Lower leg skin (tissue), 4 donors: ENCODE data around the gene EHMT1. TPM values are rescaled to one million over a fixed set of nuclear protein-coding genes. Genes with fewer than 3 reads are reported as not detected.

ENCODE experiments used
- DNase-seq, 2 donors: peaks; one replicate each; pipeline ENCODE4 v3.0.0-alpha.2; 2019; ENCODE audit warnings: low spot score in 2 of 2
- H3K4me3 ChIP-seq: fragments of 200-600 bp; sonication (generic); 2 replicates; pipeline ENCODE4 v1.5.1; 2017; ENCODE audit warnings: mild to moderate bottlenecking, low read depth; ENCODE audit not compliant: poor library complexity, severe bottlenecking
- POLR2A ChIP-seq, 2 donors: fragments of 450-650 bp; IDR thresholded peaks; one replicate each; pipeline ENCODE4 v1.6.1; 2016 to 2017; ENCODE audit warnings: antibody characterized with exemption in 2 of 2, mild to moderate bottlenecking in 1 of 2, moderate library complexity in 1 of 2
- WGBS, 2 donors: methylation state at CpG; one replicate each; pipeline ENCODE4 v1.1.5; 2018; 5-methylcytosine and 5-hydroxymethylcytosine counted together
- intact Hi-C: fragments of 100-400 bp; cut with DNase I; formaldehyde crosslinking; loops from one replicate; pipeline ENCODE4 v1.15.0; 2023; ENCODE audit warnings: low total_unique reads
- total RNA-seq, 4 donors: library from RNA; depleted of rRNA; stranded (reverse); fragments of >200 nt; gene quantifications; one replicate each; pipeline ENCODE4 v1.1.0, GENCODE V29; 2016
- TF ChIP-seq, protein P1 (sequence below), 3 donors: fragments of 450-650 bp; IDR thresholded peaks; one replicate each; pipeline ENCODE4 v1.5.1; 2016; ENCODE audit warnings: antibody characterized with exemption in 3 of 3, mild to moderate bottlenecking in 3 of 3, moderate library complexity in 2 of 3

The EHMT1 gene
- total RNA-seq, result 100 to 1,000 TPM in 1 of 4 donors, 10 to 100 TPM in 3; 64.2 to 128 (median 73.2) TPM

GRCh38 chr9:137618105-137619067 is at the start of gene EHMT1:
TSS of gene EHMT1 (plus strand) at chr9:137619005. CDS start at chr9:137619029, 24 bp downstream.
- WGBS, 2 donors, result 1% methylated on average over 38 to 66 of the region's 94 CpGs
- intact Hi-C loops, result no loop called here
- no peak for TF ChIP-seq POLR2A (IDR thresholded peaks at IDR 0.05)
- TF ChIP-seq, protein P1, sequence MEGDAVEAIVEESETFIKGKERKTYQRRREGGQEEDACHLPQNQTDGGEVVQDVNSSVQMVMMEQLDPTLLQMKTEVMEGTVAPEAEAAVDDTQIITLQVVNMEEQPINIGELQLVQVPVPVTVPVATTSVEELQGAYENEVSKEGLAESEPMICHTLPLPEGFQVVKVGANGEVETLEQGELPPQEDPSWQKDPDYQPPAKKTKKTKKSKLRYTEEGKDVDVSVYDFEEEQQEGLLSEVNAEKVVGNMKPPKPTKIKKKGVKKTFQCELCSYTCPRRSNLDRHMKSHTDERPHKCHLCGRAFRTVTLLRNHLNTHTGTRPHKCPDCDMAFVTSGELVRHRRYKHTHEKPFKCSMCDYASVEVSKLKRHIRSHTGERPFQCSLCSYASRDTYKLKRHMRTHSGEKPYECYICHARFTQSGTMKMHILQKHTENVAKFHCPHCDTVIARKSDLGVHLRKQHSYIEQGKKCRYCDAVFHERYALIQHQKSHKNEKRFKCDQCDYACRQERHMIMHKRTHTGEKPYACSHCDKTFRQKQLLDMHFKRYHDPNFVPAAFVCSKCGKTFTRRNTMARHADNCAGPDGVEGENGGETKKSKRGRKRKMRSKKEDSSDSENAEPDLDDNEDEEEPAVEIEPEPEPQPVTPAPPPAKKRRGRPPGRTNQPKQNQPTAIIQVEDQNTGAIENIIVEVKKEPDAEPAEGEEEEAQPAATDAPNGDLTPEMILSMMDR (IDR thresholded peaks at IDR 0.05), result no peak
- peak; percentile 68 to 96 for DNase-seq
- peak within 1 kb of the TSS; percentile 62 for H3K4me3 ChIP-seq

GRCh38 chr9:137569609-137570203 is 49.1 kb upstream of the EHMT1 start:
- TF ChIP-seq, protein P1 (IDR thresholded peaks at IDR 0.05), result no peak
- no peak for TF ChIP-seq POLR2A (IDR thresholded peaks at IDR 0.05)
- H3K4me3 ChIP-seq, result no peak overlapping the region
- DNase-seq, result no peak
- WGBS, 2 donors, result 96% methylated on average over 5 of the region's 5 CpGs
- intact Hi-C loops, result no loop called here

- TF ChIP-seq, protein P1 (IDR thresholded peaks at IDR 0.05), result no peak
- TF ChIP-seq POLR2A (IDR thresholded peaks at IDR 0.05), result no peak
- H3K4me3 ChIP-seq, result no peak overlapping the region
- WGBS, 2 donors, result 96 to 97% methylated on average over 3 of the region's 3 CpGs
- intact Hi-C loops, result no loop called here
- DNase-seq, result no peak
Measured at GRCh38 chr9:137570566-137570965, 48.2 kb upstream of the EHMT1 start.

DNA sequence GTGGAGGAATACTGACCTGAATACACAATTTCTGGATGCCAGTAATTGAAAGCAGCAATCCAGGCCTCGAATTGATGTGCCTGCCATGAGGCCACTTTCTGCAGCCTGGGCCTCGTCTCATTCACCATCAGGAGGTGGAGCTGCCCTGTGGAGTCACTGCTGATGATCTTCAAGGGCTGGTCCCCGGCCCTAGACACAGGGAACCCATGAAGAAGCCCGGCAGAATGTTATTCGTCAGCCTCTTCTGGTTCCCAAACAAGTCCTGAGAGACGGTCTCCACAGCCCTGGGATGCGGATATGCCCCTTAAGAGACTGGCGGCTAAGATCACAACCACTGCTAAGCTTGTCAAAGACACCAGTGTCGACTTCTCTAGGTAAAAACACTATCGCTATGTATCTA is 44.6 kb upstream of the EHMT1 start:
- intact Hi-C loops, result no loop called here
- no peak for DNase-seq
- no peak overlapping the region for H3K4me3 ChIP-seq
- 88 to 94% methylated on average over 10 of the region's 10 CpGs for WGBS, 2 donors
- no peak for TF ChIP-seq POLR2A (IDR thresholded peaks at IDR 0.05)

- intact Hi-C loops, result no loop called here
- TF ChIP-seq, protein P1 (IDR thresholded peaks at IDR 0.05), result no peak
- TF ChIP-seq POLR2A (IDR thresholded peaks at IDR 0.05), result no peak
- no peak overlapping the region for H3K4me3 ChIP-seq
- WGBS, 2 donors, result 38 to 66% methylated on average over 9 of the region's 9 CpGs
- DNase-seq, result no peak
Measured at GRCh38 chr9:137575364-137575715, 43.5 kb upstream of the EHMT1 start.

GRCh38 chr9:137575716-137576411 is 42.9 kb upstream of the EHMT1 start:
- intact Hi-C loops, result no loop called here
- WGBS, 2 donors, result 76 to 81% methylated on average over 12 of the region's 12 CpGs
- DNase-seq, result no peak

More at GRCh38 chr9:137575716-137576411, 42.9 kb upstream of the EHMT1 start:
- H3K4me3 ChIP-seq, result no peak overlapping the region
- TF ChIP-seq, protein P1 (IDR thresholded peaks at IDR 0.05), result no peak
- no peak for TF ChIP-seq POLR2A (IDR thresholded peaks at IDR 0.05)
